ENCODE data around the gene CD80.

The CD80 gene

GRCh38 chr3:119497820-119498185 lies 61.6 kb downstream of the CD80 start:
- peak overlapping the region; percentile 55 for H3K27ac ChIP-seq (ENCODE audit: poor library complexity, severe bottlenecking)
- H3K27me3 ChIP-seq (ENCODE audit: insufficient read depth, poor library complexity, severe bottlenecking), result no peaks in the 10 kb centered on the region
- TF ChIP-seq, protein P1, sequence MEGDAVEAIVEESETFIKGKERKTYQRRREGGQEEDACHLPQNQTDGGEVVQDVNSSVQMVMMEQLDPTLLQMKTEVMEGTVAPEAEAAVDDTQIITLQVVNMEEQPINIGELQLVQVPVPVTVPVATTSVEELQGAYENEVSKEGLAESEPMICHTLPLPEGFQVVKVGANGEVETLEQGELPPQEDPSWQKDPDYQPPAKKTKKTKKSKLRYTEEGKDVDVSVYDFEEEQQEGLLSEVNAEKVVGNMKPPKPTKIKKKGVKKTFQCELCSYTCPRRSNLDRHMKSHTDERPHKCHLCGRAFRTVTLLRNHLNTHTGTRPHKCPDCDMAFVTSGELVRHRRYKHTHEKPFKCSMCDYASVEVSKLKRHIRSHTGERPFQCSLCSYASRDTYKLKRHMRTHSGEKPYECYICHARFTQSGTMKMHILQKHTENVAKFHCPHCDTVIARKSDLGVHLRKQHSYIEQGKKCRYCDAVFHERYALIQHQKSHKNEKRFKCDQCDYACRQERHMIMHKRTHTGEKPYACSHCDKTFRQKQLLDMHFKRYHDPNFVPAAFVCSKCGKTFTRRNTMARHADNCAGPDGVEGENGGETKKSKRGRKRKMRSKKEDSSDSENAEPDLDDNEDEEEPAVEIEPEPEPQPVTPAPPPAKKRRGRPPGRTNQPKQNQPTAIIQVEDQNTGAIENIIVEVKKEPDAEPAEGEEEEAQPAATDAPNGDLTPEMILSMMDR (IDR thresholded peaks at IDR 0.05; ENCODE audit: poor library complexity, severe bottlenecking), result no peak
- DNase-seq (ENCODE audit: low spot score), result no peak
- H3K9me3 ChIP-seq (ENCODE audit: severe bottlenecking), result no peaks in the 10 kb centered on the region
- ATAC-seq (ENCODE audit: low read depth), result peak; percentile 1; the same call in 1 of the 3 replicates
- peaks cover 16% of the 10 kb centered on the region for H3K4me1 ChIP-seq (ENCODE audit: insufficient read depth, poor library complexity, severe bottlenecking)
- H3K4me3 ChIP-seq (ENCODE audit: severe bottlenecking), result peak overlapping the region; percentile 44
- peaks cover 27% of the 10 kb centered on the region for H3K36me3 ChIP-seq (ENCODE audit: low read depth)

- DNase-seq (ENCODE audit: low spot score), result no peak
- ATAC-seq (ENCODE audit: low read depth), result no peak
- Histone ChIP-seq H3K4me1 (ENCODE audit: insufficient read depth, poor library complexity, severe bottlenecking) (peaks cover 5% of the 10 kb centered on the region), H3K4me3 (ENCODE audit: severe bottlenecking) (no peak overlapping the region), H3K27ac (ENCODE audit: poor library complexity, severe bottlenecking) (no peak overlapping the region), H3K27me3 (ENCODE audit: insufficient read depth, poor library complexity, severe bottlenecking) (no peaks in the 10 kb centered on the region), H3K36me3 (ENCODE audit: low read depth) (peaks cover 12% of the 10 kb centered on the region; the same call in 1 of the 2 replicates), H3K9me3 (ENCODE audit: severe bottlenecking) (no peaks in the 10 kb centered on the region)
- TF ChIP-seq, protein P1 (IDR thresholded peaks at IDR 0.05; ENCODE audit: poor library complexity, severe bottlenecking), result no peak
These were observed 64.8 kb downstream of the CD80 start for GRCh38 chr3:119494597-119494996.

DNA sequence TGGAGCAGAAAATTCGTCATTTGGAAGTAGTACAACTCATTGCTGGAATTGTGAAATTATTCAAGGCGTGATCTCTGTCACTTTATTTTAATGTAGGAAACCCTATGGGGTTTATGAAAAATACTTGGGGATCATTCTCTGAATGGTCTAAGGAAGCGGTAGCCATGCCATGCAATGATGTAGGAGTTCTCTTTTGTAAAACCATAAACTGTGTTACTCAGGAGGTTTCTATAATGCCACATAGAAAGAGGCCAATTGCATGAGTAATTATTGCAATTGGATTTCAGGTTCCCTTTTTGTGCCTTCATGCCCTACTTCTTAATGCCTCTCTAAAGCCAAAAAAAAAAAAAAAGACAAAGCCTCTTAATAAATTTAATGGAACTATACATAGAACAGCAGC lies 66.6 kb downstream of the CD80 start:
- peaks cover 20% of the 10 kb centered on the region for H3K36me3 ChIP-seq (ENCODE audit: low read depth)
- no peaks in the 10 kb centered on the region for H3K9me3 ChIP-seq (ENCODE audit: severe bottlenecking)
- H3K27ac ChIP-seq (ENCODE audit: poor library complexity, severe bottlenecking), result no peak overlapping the region
- ATAC-seq (ENCODE audit: low read depth) (no peak), DNase-seq (ENCODE audit: low spot score) (no peak)
- TF ChIP-seq, protein P1 (IDR thresholded peaks at IDR 0.05; ENCODE audit: poor library complexity, severe bottlenecking), result no peak
- no peaks in the 10 kb centered on the region for H3K27me3 ChIP-seq (ENCODE audit: insufficient read depth, poor library complexity, severe bottlenecking)
- H3K4me1 ChIP-seq (ENCODE audit: insufficient read depth, poor library complexity, severe bottlenecking), result peaks cover 3% of the 10 kb centered on the region
- H3K4me3 ChIP-seq (ENCODE audit: severe bottlenecking), result no peak overlapping the region

GRCh38 chr3:119492128-119492527 lies 67.3 kb downstream of the CD80 start:
- Histone ChIP-seq H3K36me3 (ENCODE audit: low read depth) (peaks cover 21% of the 10 kb centered on the region), H3K27me3 (ENCODE audit: insufficient read depth, poor library complexity, severe bottlenecking) (no peaks in the 10 kb centered on the region), H3K27ac (ENCODE audit: poor library complexity, severe bottlenecking) (no peak overlapping the region), H3K9me3 (ENCODE audit: severe bottlenecking) (no peaks in the 10 kb centered on the region), H3K4me3 (ENCODE audit: severe bottlenecking) (no peak overlapping the region), H3K4me1 (ENCODE audit: insufficient read depth, poor library complexity, severe bottlenecking) (no peaks in the 10 kb centered on the region)
- no peak for DNase-seq (ENCODE audit: low spot score)
- TF ChIP-seq, protein P1 (IDR thresholded peaks at IDR 0.05; ENCODE audit: poor library complexity, severe bottlenecking), result no peak
- no peak for ATAC-seq (ENCODE audit: low read depth)

- ATAC-seq (ENCODE audit: low read depth), result no peak
- TF ChIP-seq, protein P1 (IDR thresholded peaks at IDR 0.05; ENCODE audit: poor library complexity, severe bottlenecking), result no peak
These were observed 69.3 kb downstream of the CD80 start for GRCh38 chr3:119490153-119490552.

More at GRCh38 chr3:119490153-119490552, 69.3 kb downstream of the CD80 start:
- no peaks in the 10 kb centered on the region for H3K4me1 ChIP-seq (ENCODE audit: insufficient read depth, poor library complexity, severe bottlenecking)
- H3K27me3 ChIP-seq (ENCODE audit: insufficient read depth, poor library complexity, severe bottlenecking), result no peaks in the 10 kb centered on the region
- DNase-seq (ENCODE audit: low spot score), result no peak
- peaks cover 37% of the 10 kb centered on the region for H3K36me3 ChIP-seq (ENCODE audit: low read depth)
- H3K27ac ChIP-seq (ENCODE audit: poor library complexity, severe bottlenecking), result no peak overlapping the region
- no peak overlapping the region for H3K4me3 ChIP-seq (ENCODE audit: severe bottlenecking)
- H3K9me3 ChIP-seq (ENCODE audit: severe bottlenecking), result no peaks in the 10 kb centered on the region
